ENCODE measurements around the gene SEM1. TPM values are rescaled to one million over a fixed set of nuclear protein-coding genes. Genes with fewer than 3 reads are reported as not detected.

The SEM1 gene
- total and polyA plus RNA-seq, 2 donors (not counting 3 experiments of a cell fraction or from before 2014, with no cell fraction given): 16.7 to 81.6 TPM

GRCh38 chr7:96720843-96721242 lies 11.2 kb upstream of the SEM1 start:
- Histone ChIP-seq H3K36me3 (ENCODE audit: control insufficient read depth in 2 of 2, extremely low read depth in 1 of 2, insufficient read depth in 2 of 2, low read length in 2 of 2) (no peaks in the 10 kb centered on the region), H3K4me3 (replicated peaks in 1 of 3; ENCODE audit: insufficient read depth in 1 of 3, low read depth in 1 of 3, low read length in 3 of 3) (no peak overlapping the region), H3K9ac (replicated peaks; ENCODE audit: extremely low read depth, insufficient read depth, low read length) (no peak overlapping the region), H2AFZ (ENCODE audit: low read depth, low read length) (no peak overlapping the region), H3K79me2 (ENCODE audit: control insufficient read depth, insufficient read depth, low read length) (no peaks in the 10 kb centered on the region), H3K4me1 (ENCODE audit: control insufficient read depth, extremely low read depth, insufficient read depth, low read length) (no peaks in the 10 kb centered on the region), H3K4me2 (ENCODE audit: insufficient read depth, low read length) (no peak overlapping the region), H4K20me1 (replicated peaks; ENCODE audit: control insufficient read depth, extremely low read depth, insufficient read depth, low read length) (no peaks in the 10 kb centered on the region), H3K9me3 (replicated peaks; ENCODE audit: control insufficient read depth, insufficient read depth, low read length) (no peaks in the 10 kb centered on the region), H3K27me3 (ENCODE audit: control insufficient read depth in 2 of 2, insufficient read depth in 2 of 2, low read length in 2 of 2) (peaks cover 3 to 21% of the 10 kb centered on the region in 2 experiments), H3K9me1 (replicated peaks; ENCODE audit: control insufficient read depth, extremely low read depth, insufficient read depth, low read length) (no peaks in the 10 kb centered on the region), H3K27ac (ENCODE audit: insufficient read depth, low read depth, low read length) (no peak overlapping the region)
- POLR2A ChIA-PET: no interaction called here
- FAIRE-seq (no peak), DNase-seq (ENCODE audit: low read depth, low spot score) (no peak)
- no peak for TF ChIP-seq MYC (IDR thresholded peaks at IDR 0.05; ENCODE audit: low read depth, low read length)
- TF ChIP-seq, protein P1, sequence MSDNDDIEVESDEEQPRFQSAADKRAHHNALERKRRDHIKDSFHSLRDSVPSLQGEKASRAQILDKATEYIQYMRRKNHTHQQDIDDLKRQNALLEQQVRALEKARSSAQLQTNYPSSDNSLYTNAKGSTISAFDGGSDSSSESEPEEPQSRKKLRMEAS (IDR thresholded peaks at IDR 0.05; ENCODE audit: insufficient read depth, insufficient read length): no peak
- TF ChIP-seq, protein P2, sequence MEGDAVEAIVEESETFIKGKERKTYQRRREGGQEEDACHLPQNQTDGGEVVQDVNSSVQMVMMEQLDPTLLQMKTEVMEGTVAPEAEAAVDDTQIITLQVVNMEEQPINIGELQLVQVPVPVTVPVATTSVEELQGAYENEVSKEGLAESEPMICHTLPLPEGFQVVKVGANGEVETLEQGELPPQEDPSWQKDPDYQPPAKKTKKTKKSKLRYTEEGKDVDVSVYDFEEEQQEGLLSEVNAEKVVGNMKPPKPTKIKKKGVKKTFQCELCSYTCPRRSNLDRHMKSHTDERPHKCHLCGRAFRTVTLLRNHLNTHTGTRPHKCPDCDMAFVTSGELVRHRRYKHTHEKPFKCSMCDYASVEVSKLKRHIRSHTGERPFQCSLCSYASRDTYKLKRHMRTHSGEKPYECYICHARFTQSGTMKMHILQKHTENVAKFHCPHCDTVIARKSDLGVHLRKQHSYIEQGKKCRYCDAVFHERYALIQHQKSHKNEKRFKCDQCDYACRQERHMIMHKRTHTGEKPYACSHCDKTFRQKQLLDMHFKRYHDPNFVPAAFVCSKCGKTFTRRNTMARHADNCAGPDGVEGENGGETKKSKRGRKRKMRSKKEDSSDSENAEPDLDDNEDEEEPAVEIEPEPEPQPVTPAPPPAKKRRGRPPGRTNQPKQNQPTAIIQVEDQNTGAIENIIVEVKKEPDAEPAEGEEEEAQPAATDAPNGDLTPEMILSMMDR (IDR thresholded peaks at IDR 0.05; ENCODE audit: extremely low read depth in 1 of 2, insufficient read depth in 1 of 2, low read depth in 1 of 2, low read length in 2 of 2): no peak
- TF ChIP-seq FOS (IDR thresholded peaks at IDR 0.05; ENCODE audit: borderline replicate concordance, insufficient read depth, low read length): no peak
- TF ChIP-seq EZH2 (IDR thresholded peaks at IDR 0.05; ENCODE audit: borderline replicate concordance, low read depth, low read length, severe bottlenecking): no peak
- no peak for TF ChIP-seq GATA2 (IDR thresholded peaks at IDR 0.05; ENCODE audit: insufficient read depth, insufficient read length, low read depth, low read length)
- no peak for TF ChIP-seq POLR2AphosphoS5 (IDR thresholded peaks at IDR 0.05; ENCODE audit: insufficient read depth, low read depth, low read length)
- no peak for TF ChIP-seq JUN (IDR thresholded peaks at IDR 0.05; ENCODE audit: borderline replicate concordance, insufficient read depth, insufficient read length, low read depth)
- TF ChIP-seq POLR2A (IDR thresholded peaks at IDR 0.05; ENCODE audit: low read depth, low read length): no peak
- dilution Hi-C loops (cut with MboI; ENCODE audit: extremely low pct_ligation_motif_present, low sequenced_read_pairs): no loop called here
- CTCF ChIA-PET: no interaction called here
- intact Hi-C loops (cut with micrococcal nuclease): no loop called here
- BruUV-seq (replicated peaks): no TSS peak
